Nephron progenitor cell (in vitro differentiated cells): ENCODE data around the gene CCDC191.

ENCODE experiments used
- DNase-seq: peaks from one replicate; pipeline ENCODE4 v3.0.0; 2021
- H3K27ac Mint-ChIP-seq: 2 replicates; pipeline ENCODE4 v1.8.0; 2021; ENCODE audit warnings: mild to moderate bottlenecking, moderate library complexity, mixed read lengths
- H3K27me3 Mint-ChIP-seq: 2 replicates; pipeline ENCODE4 v1.8.0; 2021; ENCODE audit warnings: mild to moderate bottlenecking, low read depth, mixed read lengths; ENCODE audit not compliant: poor library complexity
- H3K36me3 Mint-ChIP-seq: 2 replicates; pipeline ENCODE4 v1.8.0; 2021; ENCODE audit warnings: low read depth, mixed read lengths
- H3K4me1 Mint-ChIP-seq: 2 replicates; pipeline ENCODE4 v1.8.0; 2021; ENCODE audit warnings: mixed read lengths
- H3K4me3 Mint-ChIP-seq: 2 replicates; pipeline ENCODE4 v1.8.0; 2021; ENCODE audit warnings: mild to moderate bottlenecking, moderate library complexity, mixed read lengths
- H3K9me3 Mint-ChIP-seq: 2 replicates; pipeline ENCODE4 v1.8.0; 2021; ENCODE audit warnings: mild to moderate bottlenecking, moderate library complexity, mixed read lengths
- TF ChIP-seq, protein P1 (sequence below): fragments of 200-600 bp; sonication (generic); IDR thresholded peaks from 2 replicates; pipeline ENCODE4 v1.5.0; 2021; ENCODE audit warnings: antibody characterized with exemption

CCDC191 gene

DNA sequence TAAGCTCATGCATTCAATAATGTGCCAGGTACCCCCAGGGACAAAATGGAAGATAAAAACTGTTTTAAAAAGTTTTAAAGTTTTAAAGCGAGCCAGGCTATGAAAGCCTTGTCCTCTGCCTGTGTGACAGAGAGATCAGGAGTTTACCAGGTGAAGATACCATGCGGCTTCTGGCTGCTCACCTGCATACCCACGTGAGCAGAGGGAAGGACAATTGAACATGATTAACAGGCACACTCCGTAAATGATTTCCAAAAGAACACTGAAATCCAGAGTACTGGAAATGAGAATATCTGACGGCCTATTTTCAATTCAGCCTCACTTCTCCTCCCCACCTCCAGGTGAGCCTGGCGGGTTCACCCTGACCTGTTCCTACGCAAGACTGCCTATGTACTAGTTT is 42.1 kb downstream of the CCDC191 start:
- no peak for DNase-seq
- no peaks in the 10 kb centered on the region for H3K9me3 Mint-ChIP-seq
- no peaks in the 10 kb centered on the region for H3K4me1 Mint-ChIP-seq
- H3K4me3 Mint-ChIP-seq = no peak overlapping the region
- H3K27ac Mint-ChIP-seq = no peak overlapping the region
- H3K36me3 Mint-ChIP-seq = peaks cover 5% of the 10 kb centered on the region
- no peaks in the 10 kb centered on the region for H3K27me3 Mint-ChIP-seq
- TF ChIP-seq, protein P1, sequence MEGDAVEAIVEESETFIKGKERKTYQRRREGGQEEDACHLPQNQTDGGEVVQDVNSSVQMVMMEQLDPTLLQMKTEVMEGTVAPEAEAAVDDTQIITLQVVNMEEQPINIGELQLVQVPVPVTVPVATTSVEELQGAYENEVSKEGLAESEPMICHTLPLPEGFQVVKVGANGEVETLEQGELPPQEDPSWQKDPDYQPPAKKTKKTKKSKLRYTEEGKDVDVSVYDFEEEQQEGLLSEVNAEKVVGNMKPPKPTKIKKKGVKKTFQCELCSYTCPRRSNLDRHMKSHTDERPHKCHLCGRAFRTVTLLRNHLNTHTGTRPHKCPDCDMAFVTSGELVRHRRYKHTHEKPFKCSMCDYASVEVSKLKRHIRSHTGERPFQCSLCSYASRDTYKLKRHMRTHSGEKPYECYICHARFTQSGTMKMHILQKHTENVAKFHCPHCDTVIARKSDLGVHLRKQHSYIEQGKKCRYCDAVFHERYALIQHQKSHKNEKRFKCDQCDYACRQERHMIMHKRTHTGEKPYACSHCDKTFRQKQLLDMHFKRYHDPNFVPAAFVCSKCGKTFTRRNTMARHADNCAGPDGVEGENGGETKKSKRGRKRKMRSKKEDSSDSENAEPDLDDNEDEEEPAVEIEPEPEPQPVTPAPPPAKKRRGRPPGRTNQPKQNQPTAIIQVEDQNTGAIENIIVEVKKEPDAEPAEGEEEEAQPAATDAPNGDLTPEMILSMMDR = no peak

DNA sequence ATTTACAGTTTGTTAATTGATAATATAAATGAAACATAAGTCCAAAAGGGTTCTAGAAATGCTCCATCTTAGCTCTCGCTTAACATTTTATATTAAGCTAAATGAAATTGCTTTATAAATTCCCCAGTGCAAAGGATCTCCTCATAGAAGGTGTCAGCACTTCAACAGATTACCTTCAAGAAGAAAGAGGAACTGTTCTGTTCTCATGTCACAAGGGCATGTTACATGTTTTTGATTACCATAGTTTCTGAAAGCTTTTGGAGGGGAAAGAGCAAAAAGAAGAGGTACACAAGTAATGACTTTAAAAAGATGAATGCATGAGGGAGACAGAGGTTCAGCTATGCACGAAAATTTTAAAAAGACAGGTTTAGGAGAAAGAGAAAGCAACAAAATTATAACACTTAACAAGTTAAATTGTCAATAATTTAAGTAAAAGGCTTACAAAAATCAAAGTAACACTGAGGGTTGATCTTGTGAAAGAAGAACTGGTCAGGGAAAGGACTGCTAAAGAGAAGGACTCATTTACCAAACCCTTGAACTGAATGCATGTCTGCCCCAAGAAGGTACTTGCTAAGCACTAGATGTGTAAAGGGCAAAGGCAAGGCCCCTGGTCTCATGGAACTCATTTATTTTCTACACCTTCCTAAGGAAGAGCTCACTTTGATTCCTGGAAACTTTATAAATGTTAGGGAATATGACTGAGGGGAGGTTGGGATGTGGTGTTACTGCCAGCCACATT is 45.1 kb downstream of the CCDC191 start:
- DNase-seq = no peak
- TF ChIP-seq, protein P1 = no peak
- no peaks in the 10 kb centered on the region for H3K4me1 Mint-ChIP-seq
- H3K27ac Mint-ChIP-seq = no peak overlapping the region
- no peaks in the 10 kb centered on the region for H3K27me3 Mint-ChIP-seq
- no peak overlapping the region for H3K4me3 Mint-ChIP-seq
- H3K36me3 Mint-ChIP-seq = peaks cover 10% of the 10 kb centered on the region
- H3K9me3 Mint-ChIP-seq = no peaks in the 10 kb centered on the region

DNA sequence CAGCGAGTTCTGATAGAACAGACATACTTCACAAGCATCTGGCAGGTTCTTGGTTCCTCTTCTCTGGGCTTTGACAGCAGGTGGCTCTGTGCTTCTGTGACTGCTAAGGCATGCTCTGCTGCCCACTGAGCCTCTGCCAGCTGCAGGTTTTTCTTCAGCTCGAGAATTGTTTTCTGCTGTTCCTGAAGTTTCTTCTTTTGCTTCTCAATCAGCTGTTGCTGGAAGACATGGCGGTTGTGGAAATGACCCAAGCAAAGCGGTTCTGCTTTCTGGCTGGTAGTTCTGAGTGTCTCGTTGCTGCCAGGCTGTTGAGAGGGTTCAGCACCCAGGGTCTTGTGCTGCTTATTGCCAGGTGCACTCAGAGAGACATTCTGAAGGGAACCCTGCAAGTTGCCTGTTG is 50.8 kb downstream of the CCDC191 start:
- Mint-ChIP-seq H3K27ac (no peak overlapping the region), H3K4me1 (no peaks in the 10 kb centered on the region), H3K4me3 (no peak overlapping the region), H3K27me3 (no peaks in the 10 kb centered on the region), H3K36me3 (peaks cover 27% of the 10 kb centered on the region), H3K9me3 (peaks cover 6% of the 10 kb centered on the region)
- DNase-seq = no peak
- TF ChIP-seq, protein P1 = no peak

DNA sequence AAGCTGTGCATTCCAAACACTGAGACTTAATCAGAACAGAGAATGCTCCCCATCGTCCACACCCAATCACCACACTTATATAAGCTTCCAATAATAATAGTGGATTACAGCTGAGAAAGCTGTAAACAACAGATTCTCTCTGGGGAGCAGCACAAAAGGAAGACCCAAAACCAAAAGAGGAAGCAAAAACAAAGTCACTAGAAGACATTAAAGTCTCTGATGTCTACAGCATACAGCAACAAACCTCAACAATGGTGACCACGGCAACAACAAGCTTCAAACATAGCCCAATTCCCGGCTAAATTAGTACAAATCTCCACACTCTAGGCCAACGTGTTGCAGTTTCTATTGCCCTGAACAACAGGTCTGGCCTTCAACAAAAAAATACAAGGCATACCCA is 70.8 kb downstream of the CCDC191 start:
- TF ChIP-seq, protein P1 = no peak
- Mint-ChIP-seq H3K36me3 (peaks cover 29% of the 10 kb centered on the region), H3K9me3 (peaks cover 4% of the 10 kb centered on the region), H3K4me1 (no peaks in the 10 kb centered on the region), H3K4me3 (no peak overlapping the region), H3K27ac (no peak overlapping the region), H3K27me3 (no peaks in the 10 kb centered on the region)
- DNase-seq = no peak

DNA sequence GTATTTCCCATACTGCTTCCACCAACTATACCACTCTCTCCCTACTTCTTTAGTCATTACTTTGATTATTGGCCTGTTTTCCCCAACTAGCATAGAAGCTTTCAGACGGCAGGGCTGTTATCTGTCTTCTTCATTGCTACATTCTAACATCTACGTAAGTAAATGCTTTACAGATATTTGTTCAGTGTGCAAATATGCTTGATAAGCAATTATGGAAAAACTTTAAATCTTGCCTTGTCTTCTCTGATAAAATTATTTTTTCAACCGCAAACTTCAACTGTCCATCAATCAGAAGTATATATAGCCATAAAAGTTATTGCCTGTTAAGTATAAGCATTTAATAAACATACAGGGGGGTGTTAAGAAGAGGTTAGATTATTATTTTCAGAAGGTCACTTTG is 72.8 kb downstream of the CCDC191 start:
- H3K27ac Mint-ChIP-seq = no peak overlapping the region
- H3K9me3 Mint-ChIP-seq = peaks cover 4% of the 10 kb centered on the region
- H3K4me1 Mint-ChIP-seq = no peaks in the 10 kb centered on the region
- peaks cover 37% of the 10 kb centered on the region for H3K36me3 Mint-ChIP-seq
- no peak for DNase-seq
- TF ChIP-seq, protein P1 = no peak
- H3K4me3 Mint-ChIP-seq = no peak overlapping the region
- H3K27me3 Mint-ChIP-seq = no peaks in the 10 kb centered on the region

DNA sequence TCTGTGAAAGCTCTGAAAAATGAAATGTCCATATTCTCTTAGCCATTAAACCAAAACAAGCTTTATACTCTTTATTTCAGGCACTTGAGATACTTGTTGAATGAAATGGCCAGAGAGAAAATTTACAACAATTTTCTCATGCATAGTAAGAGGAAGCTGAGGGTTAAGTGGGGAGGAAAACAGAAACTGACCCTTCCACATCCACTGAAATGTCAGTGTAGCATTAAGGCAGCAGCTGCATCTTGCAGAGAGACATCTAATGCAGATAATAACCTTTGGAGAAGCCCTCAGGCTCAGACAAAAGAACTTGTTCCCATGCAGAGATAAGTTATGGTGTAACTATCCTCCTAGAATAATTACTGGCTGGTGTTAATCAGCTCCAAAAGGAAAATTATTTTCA is 74.5 kb downstream of the CCDC191 start:
- Mint-ChIP-seq H3K4me1 (no peaks in the 10 kb centered on the region), H3K27me3 (no peaks in the 10 kb centered on the region)
- TF ChIP-seq, protein P1 = no peak

More for the DNA sequence above, 74.5 kb downstream of the CCDC191 start:
- Mint-ChIP-seq H3K36me3 (peaks cover 35% of the 10 kb centered on the region), H3K4me3 (no peak overlapping the region), H3K27ac (no peak overlapping the region), H3K9me3 (no peaks in the 10 kb centered on the region)
- DNase-seq = no peak
